WTC11 (cell line): ENCODE results near the gene CALHM1.

Experiments
- ESRRA ChIP-seq: sonication (generic); formaldehyde crosslinking; IDR thresholded peaks from 2 replicates; pipeline ENCODE4 v1.8.1; 2022; ENCODE audit warnings: mild to moderate bottlenecking, missing genetic modification reagents, borderline replicate concordance
- TF ChIP-seq, protein P1 (sequence below): sonication (generic); formaldehyde crosslinking; IDR thresholded peaks from 2 replicates; pipeline ENCODE4 v1.8.1; 2022; ENCODE audit warnings: low read depth, missing genetic modification reagents, borderline replicate concordance
- TF ChIP-seq, protein P2 (sequence below): sonication (generic); formaldehyde crosslinking; IDR thresholded peaks from 2 replicates; pipeline ENCODE4 v1.8.1; 2023; ENCODE audit warnings: mild to moderate bottlenecking, moderate library complexity, missing genetic modification reagents
- TF ChIP-seq, protein P3 (sequence below): fragments of 200-600 bp; IDR thresholded peaks from 2 replicates; pipeline ENCODE4 v1.8.0; 2022; ENCODE audit warnings: antibody characterized with exemption
- TF ChIP-seq, protein P4 (sequence below): sonication (generic); formaldehyde crosslinking; IDR thresholded peaks from 2 replicates; pipeline ENCODE4 v1.8.1; 2023; ENCODE audit warnings: mild to moderate bottlenecking, missing genetic modification reagents, moderate library complexity
- TF ChIP-seq, protein P5 (sequence below): sonication (generic); formaldehyde crosslinking; IDR thresholded peaks from 2 replicates; pipeline ENCODE4 v1.8.1; 2023; ENCODE audit warnings: mild to moderate bottlenecking, missing genetic modification reagents, moderate library complexity

DNA sequence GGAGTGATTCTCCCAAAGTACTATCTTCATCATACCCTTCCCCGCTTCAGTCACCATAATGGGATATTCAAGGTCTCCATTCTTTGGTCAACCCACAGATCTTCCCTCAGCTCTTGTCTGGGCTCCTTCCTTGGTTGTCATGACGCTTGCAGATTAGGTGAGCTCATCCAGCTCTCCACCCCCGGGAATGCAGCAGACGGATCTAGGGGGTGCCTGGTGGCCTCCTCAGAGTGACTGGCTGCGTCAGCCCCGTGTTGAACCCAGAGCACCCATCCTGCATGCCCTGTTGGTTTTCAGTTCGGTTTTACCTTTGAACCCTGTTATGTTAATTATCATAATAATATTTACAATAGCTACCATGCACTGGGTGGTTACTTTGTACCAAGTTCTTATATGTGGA is 41.2 kb upstream of the CALHM1 start:
- TF ChIP-seq, protein P1, sequence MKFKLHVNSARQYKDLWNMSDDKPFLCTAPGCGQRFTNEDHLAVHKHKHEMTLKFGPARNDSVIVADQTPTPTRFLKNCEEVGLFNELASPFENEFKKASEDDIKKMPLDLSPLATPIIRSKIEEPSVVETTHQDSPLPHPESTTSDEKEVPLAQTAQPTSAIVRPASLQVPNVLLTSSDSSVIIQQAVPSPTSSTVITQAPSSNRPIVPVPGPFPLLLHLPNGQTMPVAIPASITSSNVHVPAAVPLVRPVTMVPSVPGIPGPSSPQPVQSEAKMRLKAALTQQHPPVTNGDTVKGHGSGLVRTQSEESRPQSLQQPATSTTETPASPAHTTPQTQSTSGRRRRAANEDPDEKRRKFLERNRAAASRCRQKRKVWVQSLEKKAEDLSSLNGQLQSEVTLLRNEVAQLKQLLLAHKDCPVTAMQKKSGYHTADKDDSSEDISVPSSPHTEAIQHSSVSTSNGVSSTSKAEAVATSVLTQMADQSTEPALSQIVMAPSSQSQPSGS: no peak
- TF ChIP-seq, protein P2, sequence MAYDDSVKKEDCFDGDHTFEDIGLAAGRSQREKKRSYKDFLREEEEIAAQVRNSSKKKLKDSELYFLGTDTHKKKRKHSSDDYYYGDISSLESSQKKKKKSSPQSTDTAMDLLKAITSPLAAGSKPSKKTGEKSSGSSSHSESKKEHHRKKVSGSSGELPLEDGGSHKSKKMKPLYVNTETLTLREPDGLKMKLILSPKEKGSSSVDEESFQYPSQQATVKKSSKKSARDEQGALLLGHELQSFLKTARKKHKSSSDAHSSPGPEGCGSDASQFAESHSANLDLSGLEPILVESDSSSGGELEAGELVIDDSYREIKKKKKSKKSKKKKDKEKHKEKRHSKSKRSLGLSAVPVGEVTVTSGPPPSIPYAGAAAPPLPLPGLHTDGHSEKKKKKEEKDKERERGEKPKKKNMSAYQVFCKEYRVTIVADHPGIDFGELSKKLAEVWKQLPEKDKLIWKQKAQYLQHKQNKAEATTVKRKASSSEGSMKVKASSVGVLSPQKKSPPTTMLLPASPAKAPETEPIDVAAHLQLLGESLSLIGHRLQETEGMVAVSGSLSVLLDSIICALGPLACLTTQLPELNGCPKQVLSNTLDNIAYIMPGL (CRISPR knock-in tag): no peak
- TF ChIP-seq, protein P3, sequence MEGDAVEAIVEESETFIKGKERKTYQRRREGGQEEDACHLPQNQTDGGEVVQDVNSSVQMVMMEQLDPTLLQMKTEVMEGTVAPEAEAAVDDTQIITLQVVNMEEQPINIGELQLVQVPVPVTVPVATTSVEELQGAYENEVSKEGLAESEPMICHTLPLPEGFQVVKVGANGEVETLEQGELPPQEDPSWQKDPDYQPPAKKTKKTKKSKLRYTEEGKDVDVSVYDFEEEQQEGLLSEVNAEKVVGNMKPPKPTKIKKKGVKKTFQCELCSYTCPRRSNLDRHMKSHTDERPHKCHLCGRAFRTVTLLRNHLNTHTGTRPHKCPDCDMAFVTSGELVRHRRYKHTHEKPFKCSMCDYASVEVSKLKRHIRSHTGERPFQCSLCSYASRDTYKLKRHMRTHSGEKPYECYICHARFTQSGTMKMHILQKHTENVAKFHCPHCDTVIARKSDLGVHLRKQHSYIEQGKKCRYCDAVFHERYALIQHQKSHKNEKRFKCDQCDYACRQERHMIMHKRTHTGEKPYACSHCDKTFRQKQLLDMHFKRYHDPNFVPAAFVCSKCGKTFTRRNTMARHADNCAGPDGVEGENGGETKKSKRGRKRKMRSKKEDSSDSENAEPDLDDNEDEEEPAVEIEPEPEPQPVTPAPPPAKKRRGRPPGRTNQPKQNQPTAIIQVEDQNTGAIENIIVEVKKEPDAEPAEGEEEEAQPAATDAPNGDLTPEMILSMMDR: no peak
- TF ChIP-seq, protein P4, sequence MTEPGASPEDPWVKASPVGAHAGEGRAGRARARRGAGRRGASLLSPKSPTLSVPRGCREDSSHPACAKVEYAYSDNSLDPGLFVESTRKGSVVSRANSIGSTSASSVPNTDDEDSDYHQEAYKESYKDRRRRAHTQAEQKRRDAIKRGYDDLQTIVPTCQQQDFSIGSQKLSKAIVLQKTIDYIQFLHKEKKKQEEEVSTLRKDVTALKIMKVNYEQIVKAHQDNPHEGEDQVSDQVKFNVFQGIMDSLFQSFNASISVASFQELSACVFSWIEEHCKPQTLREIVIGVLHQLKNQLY (CRISPR knock-in tag): no peak
- TF ChIP-seq, protein P5, sequence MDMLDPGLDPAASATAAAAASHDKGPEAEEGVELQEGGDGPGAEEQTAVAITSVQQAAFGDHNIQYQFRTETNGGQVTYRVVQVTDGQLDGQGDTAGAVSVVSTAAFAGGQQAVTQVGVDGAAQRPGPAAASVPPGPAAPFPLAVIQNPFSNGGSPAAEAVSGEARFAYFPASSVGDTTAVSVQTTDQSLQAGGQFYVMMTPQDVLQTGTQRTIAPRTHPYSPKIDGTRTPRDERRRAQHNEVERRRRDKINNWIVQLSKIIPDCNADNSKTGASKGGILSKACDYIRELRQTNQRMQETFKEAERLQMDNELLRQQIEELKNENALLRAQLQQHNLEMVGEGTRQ (CRISPR knock-in tag): no peak
- TF ChIP-seq ESRRA (CRISPR knock-in tag): no peak
